Measurements from ENCODE around the gene ARID5B.

ARID5B gene

GRCh38 chr10:62021978-62022802 is 120.7 kb downstream of the ARID5B start:
- no peaks in the 10 kb centered on the region for H3K79me1 ChIP-seq (ENCODE audit: low read depth, low read length)
- H3K4ac ChIP-seq (ENCODE audit: low read length), result no peak overlapping the region
- no peak overlapping the region for H3K9ac ChIP-seq (ENCODE audit: low read depth, low read length, poor library complexity)
- H3K4me1 ChIP-seq (ENCODE audit: control insufficient read depth in 2 of 2, insufficient read depth in 1 of 2, low read depth in 1 of 2, low read length in 2 of 2), result peaks cover 3 to 5% of the 10 kb centered on the region in 2 donors
- H2BK12ac ChIP-seq (ENCODE audit: low read length), result no peak overlapping the region
- H3K36me3 ChIP-seq (replicated peaks in 1 of 2; ENCODE audit: control insufficient read depth in 2 of 2, insufficient read depth in 2 of 2, low read length in 2 of 2), result no peaks in the 10 kb centered on the region
- no peak overlapping the region for H3K14ac ChIP-seq (ENCODE audit: low read length)
- no peak overlapping the region for H3K23ac ChIP-seq (ENCODE audit: low read depth, low read length, poor library complexity)
- H3K27me3 ChIP-seq (ENCODE audit: control insufficient read depth in 3 of 3, insufficient read depth in 3 of 3, low read depth in 1 of 3, low read length in 3 of 3), result no peaks in the 10 kb centered on the region
- no peak overlapping the region for H2AK5ac ChIP-seq (ENCODE audit: low read depth, low read length)
- H2BK120ac ChIP-seq (ENCODE audit: low read depth, low read length), result no peak overlapping the region
- H3K4me3 ChIP-seq (ENCODE audit: low read length in 2 of 2), result no peak overlapping the region
- H4K8ac ChIP-seq (ENCODE audit: low read depth, low read length), result no peak overlapping the region
- no peaks in the 10 kb centered on the region for H3K9me3 ChIP-seq (replicated peaks in 1 of 2; ENCODE audit: control insufficient read depth in 2 of 2, insufficient read depth in 1 of 2, low read depth in 1 of 2, low read length in 2 of 2)
- no CpG with 5 or more reads among the region's 5 CpGs for WGBS, 2 donors (ENCODE audit: extremely low coverage in 2 of 2, insufficient read length in 2 of 2, insufficient replicate concordance in 1 of 2)
- no peak overlapping the region for H2BK5ac ChIP-seq (ENCODE audit: low read length)
- H3K4me2 ChIP-seq (ENCODE audit: insufficient read depth, low read length, poor library complexity, severe bottlenecking), result no peak overlapping the region
- no peak overlapping the region for H3K18ac ChIP-seq (ENCODE audit: low read length)
- DNase-seq (ENCODE audit: low spot score), result no peak
- H4K91ac ChIP-seq (ENCODE audit: low read depth, low read length, poor library complexity), result no peak overlapping the region
- H2BK15ac ChIP-seq (ENCODE audit: low read length), result no peak overlapping the region
- H3K27ac ChIP-seq (replicated peaks; ENCODE audit: low read length), result no peak overlapping the region
- H2AFZ ChIP-seq (ENCODE audit: low read length), result no peak overlapping the region

- Histone ChIP-seq H2BK120ac (ENCODE audit: low read depth, low read length) (no peak overlapping the region), H3K4me2 (ENCODE audit: insufficient read depth, low read length, poor library complexity, severe bottlenecking) (no peak overlapping the region), H2AK5ac (ENCODE audit: low read depth, low read length) (no peak overlapping the region), H3K14ac (ENCODE audit: low read length) (no peak overlapping the region), H3K27ac (replicated peaks; ENCODE audit: low read length) (no peak overlapping the region), H3K4me3 (ENCODE audit: low read length in 2 of 2) (no peak overlapping the region), H3K18ac (ENCODE audit: low read length) (no peak overlapping the region), H2AFZ (ENCODE audit: low read length) (no peak overlapping the region), H4K8ac (ENCODE audit: low read depth, low read length) (no peak overlapping the region), H3K27me3 (ENCODE audit: control insufficient read depth in 3 of 3, insufficient read depth in 3 of 3, low read depth in 1 of 3, low read length in 3 of 3) (no peaks in the 10 kb centered on the region), H3K36me3 (replicated peaks in 1 of 2; ENCODE audit: control insufficient read depth in 2 of 2, insufficient read depth in 2 of 2, low read length in 2 of 2) (no peaks in the 10 kb centered on the region), H3K79me1 (ENCODE audit: low read depth, low read length) (no peaks in the 10 kb centered on the region), H3K23ac (ENCODE audit: low read depth, low read length, poor library complexity) (no peak overlapping the region), H4K91ac (ENCODE audit: low read depth, low read length, poor library complexity) (no peak overlapping the region), H2BK5ac (ENCODE audit: low read length) (no peak overlapping the region), H2BK15ac (ENCODE audit: low read length) (no peak overlapping the region), H3K9me3 (replicated peaks in 1 of 2; ENCODE audit: control insufficient read depth in 2 of 2, insufficient read depth in 1 of 2, low read depth in 1 of 2, low read length in 2 of 2) (no peaks in the 10 kb centered on the region), H3K4me1 (ENCODE audit: control insufficient read depth in 2 of 2, insufficient read depth in 1 of 2, low read depth in 1 of 2, low read length in 2 of 2) (peaks cover 3 to 5% of the 10 kb centered on the region in 2 donors), H3K9ac (ENCODE audit: low read depth, low read length, poor library complexity) (no peak overlapping the region), H2BK12ac (ENCODE audit: low read length) (no peak overlapping the region), H3K4ac (ENCODE audit: low read length) (no peak overlapping the region)
- DNase-seq (ENCODE audit: low spot score), result no peak
- WGBS, 2 donors (ENCODE audit: extremely low coverage in 2 of 2, insufficient read length in 2 of 2, insufficient replicate concordance in 1 of 2), result no CpG with 5 or more reads among the region's 6 CpGs
Measured at GRCh38 chr10:62022830-62023229, 121.3 kb downstream of the ARID5B start.

GRCh38 chr10:62023329-62023728 is 121.8 kb downstream of the ARID5B start:
- Histone ChIP-seq H3K4me1 (ENCODE audit: control insufficient read depth in 2 of 2, insufficient read depth in 1 of 2, low read depth in 1 of 2, low read length in 2 of 2) (peaks cover 3 to 5% of the 10 kb centered on the region in 2 donors), H3K9me3 (replicated peaks in 1 of 2; ENCODE audit: control insufficient read depth in 2 of 2, insufficient read depth in 1 of 2, low read depth in 1 of 2, low read length in 2 of 2) (no peaks in the 10 kb centered on the region), H2BK120ac (ENCODE audit: low read depth, low read length) (no peak overlapping the region), H2AK5ac (ENCODE audit: low read depth, low read length) (no peak overlapping the region), H3K18ac (ENCODE audit: low read length) (no peak overlapping the region), H2BK12ac (ENCODE audit: low read length) (no peak overlapping the region), H3K36me3 (replicated peaks in 1 of 2; ENCODE audit: control insufficient read depth in 2 of 2, insufficient read depth in 2 of 2, low read length in 2 of 2) (no peaks in the 10 kb centered on the region), H3K14ac (ENCODE audit: low read length) (no peak overlapping the region), H4K8ac (ENCODE audit: low read depth, low read length) (no peak overlapping the region), H3K79me1 (ENCODE audit: low read depth, low read length) (no peaks in the 10 kb centered on the region), H4K91ac (ENCODE audit: low read depth, low read length, poor library complexity) (no peak overlapping the region), H3K23ac (ENCODE audit: low read depth, low read length, poor library complexity) (no peak overlapping the region), H3K4me3 (ENCODE audit: low read length in 2 of 2) (no peak overlapping the region), H3K9ac (ENCODE audit: low read depth, low read length, poor library complexity) (no peak overlapping the region), H3K27me3 (ENCODE audit: control insufficient read depth in 3 of 3, insufficient read depth in 3 of 3, low read depth in 1 of 3, low read length in 3 of 3) (no peaks in the 10 kb centered on the region), H3K4ac (ENCODE audit: low read length) (no peak overlapping the region), H2BK15ac (ENCODE audit: low read length) (no peak overlapping the region), H2BK5ac (ENCODE audit: low read length) (no peak overlapping the region), H2AFZ (ENCODE audit: low read length) (no peak overlapping the region), H3K4me2 (ENCODE audit: insufficient read depth, low read length, poor library complexity, severe bottlenecking) (no peak overlapping the region), H3K27ac (replicated peaks; ENCODE audit: low read length) (no peak overlapping the region)
- no CpG with 5 or more reads among the region's 1 CpG for WGBS, 2 donors (ENCODE audit: extremely low coverage in 2 of 2, insufficient read length in 2 of 2, insufficient replicate concordance in 1 of 2)
- no peak for DNase-seq (ENCODE audit: low spot score)

- H2BK12ac ChIP-seq (ENCODE audit: low read length), result no peak overlapping the region
- no CpG with 5 or more reads among the region's 4 CpGs for WGBS, 2 donors (ENCODE audit: extremely low coverage in 2 of 2, insufficient read length in 2 of 2, insufficient replicate concordance in 1 of 2)
- no peaks in the 10 kb centered on the region for H3K27me3 ChIP-seq (ENCODE audit: control insufficient read depth in 3 of 3, insufficient read depth in 3 of 3, low read depth in 1 of 3, low read length in 3 of 3)
- H3K9ac ChIP-seq (ENCODE audit: low read depth, low read length, poor library complexity), result no peak overlapping the region
- H3K9me3 ChIP-seq (replicated peaks in 1 of 2; ENCODE audit: control insufficient read depth in 2 of 2, insufficient read depth in 1 of 2, low read depth in 1 of 2, low read length in 2 of 2), result no peaks in the 10 kb centered on the region
- H3K27ac ChIP-seq (replicated peaks; ENCODE audit: low read length), result no peak overlapping the region
- no peak overlapping the region for H3K4me2 ChIP-seq (ENCODE audit: insufficient read depth, low read length, poor library complexity, severe bottlenecking)
- H3K4me3 ChIP-seq (ENCODE audit: low read length in 2 of 2), result no peak overlapping the region
- H4K8ac ChIP-seq (ENCODE audit: low read depth, low read length), result no peak overlapping the region
- H2BK5ac ChIP-seq (ENCODE audit: low read length), result no peak overlapping the region
- no peak overlapping the region for H2AK5ac ChIP-seq (ENCODE audit: low read depth, low read length)
- H3K18ac ChIP-seq (ENCODE audit: low read length), result no peak overlapping the region
- no peak overlapping the region for H3K14ac ChIP-seq (ENCODE audit: low read length)
- no peak overlapping the region for H2BK120ac ChIP-seq (ENCODE audit: low read depth, low read length)
- peaks cover 0 to 5% of the 10 kb centered on the region in 2 donors for H3K4me1 ChIP-seq (ENCODE audit: control insufficient read depth in 2 of 2, insufficient read depth in 1 of 2, low read depth in 1 of 2, low read length in 2 of 2)
- H3K23ac ChIP-seq (ENCODE audit: low read depth, low read length, poor library complexity), result no peak overlapping the region
- no peaks in the 10 kb centered on the region for H3K36me3 ChIP-seq (replicated peaks in 1 of 2; ENCODE audit: control insufficient read depth in 2 of 2, insufficient read depth in 2 of 2, low read length in 2 of 2)
- H2AFZ ChIP-seq (ENCODE audit: low read length), result no peak overlapping the region
- no peak for DNase-seq (ENCODE audit: low spot score)
- no peak overlapping the region for H2BK15ac ChIP-seq (ENCODE audit: low read length)
- H4K91ac ChIP-seq (ENCODE audit: low read depth, low read length, poor library complexity), result no peak overlapping the region
- no peaks in the 10 kb centered on the region for H3K79me1 ChIP-seq (ENCODE audit: low read depth, low read length)
- no peak overlapping the region for H3K4ac ChIP-seq (ENCODE audit: low read length)
Measured at GRCh38 chr10:62024026-62024701, 122.7 kb downstream of the ARID5B start.
